ENCODE results near the gene GPR84.

DNA sequence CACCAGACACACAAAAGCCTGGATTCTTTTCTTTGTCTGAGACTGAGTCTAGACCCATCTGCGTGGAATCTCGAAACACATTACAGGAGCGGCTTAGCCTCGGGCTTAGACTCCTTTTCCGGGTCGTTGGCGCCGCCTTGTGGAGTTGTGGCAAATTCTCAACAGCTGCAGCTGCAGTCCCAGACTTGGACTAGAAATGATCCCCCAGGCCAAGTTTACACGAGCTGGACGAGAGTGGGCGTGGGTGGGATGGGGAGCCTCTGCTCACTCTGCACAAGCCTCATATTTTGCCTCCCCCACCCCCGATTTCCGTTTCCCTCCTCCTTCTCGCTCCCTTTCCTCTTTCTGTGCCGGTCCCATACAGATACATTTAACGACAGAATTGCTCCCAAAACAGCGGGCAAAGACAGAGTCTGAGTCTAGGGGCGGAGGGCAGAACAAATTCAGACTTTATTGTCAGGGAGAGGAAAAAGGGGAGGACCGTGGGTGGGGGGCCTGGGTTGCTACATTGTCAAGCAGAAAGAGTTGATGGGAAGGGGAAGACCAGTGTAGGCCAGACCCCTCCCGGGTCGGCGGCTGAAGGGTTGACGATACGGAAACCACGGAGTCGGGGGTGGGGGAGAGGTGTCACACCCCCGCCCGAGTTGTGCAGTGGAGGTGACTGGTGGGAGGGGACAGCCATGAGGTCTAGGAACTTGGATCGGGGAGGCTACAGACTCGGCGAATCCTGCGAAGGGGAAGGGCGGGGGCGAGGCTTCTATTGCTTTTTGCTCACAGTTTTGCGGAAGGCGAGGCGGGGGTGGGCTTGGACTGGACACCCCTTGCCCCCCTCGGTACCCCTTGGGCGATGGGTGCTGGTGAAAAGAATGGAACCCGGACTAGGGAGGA is 4.7 kb upstream of the GPR84 start:
- TF ChIP-seq, protein P1, sequence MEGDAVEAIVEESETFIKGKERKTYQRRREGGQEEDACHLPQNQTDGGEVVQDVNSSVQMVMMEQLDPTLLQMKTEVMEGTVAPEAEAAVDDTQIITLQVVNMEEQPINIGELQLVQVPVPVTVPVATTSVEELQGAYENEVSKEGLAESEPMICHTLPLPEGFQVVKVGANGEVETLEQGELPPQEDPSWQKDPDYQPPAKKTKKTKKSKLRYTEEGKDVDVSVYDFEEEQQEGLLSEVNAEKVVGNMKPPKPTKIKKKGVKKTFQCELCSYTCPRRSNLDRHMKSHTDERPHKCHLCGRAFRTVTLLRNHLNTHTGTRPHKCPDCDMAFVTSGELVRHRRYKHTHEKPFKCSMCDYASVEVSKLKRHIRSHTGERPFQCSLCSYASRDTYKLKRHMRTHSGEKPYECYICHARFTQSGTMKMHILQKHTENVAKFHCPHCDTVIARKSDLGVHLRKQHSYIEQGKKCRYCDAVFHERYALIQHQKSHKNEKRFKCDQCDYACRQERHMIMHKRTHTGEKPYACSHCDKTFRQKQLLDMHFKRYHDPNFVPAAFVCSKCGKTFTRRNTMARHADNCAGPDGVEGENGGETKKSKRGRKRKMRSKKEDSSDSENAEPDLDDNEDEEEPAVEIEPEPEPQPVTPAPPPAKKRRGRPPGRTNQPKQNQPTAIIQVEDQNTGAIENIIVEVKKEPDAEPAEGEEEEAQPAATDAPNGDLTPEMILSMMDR (IDR thresholded peaks at IDR 0.05), result peak; percentile 60 to 90 (median 84)
- TF ChIP-seq POLR2A (IDR thresholded peaks at IDR 0.05), result no peak

All from adrenal gland (tissue), 5 donors.